ENCODE results near the gene GADD45G. TPM values are rescaled to one million over a fixed set of nuclear protein-coding genes. Genes with fewer than 3 reads are reported as not detected.

The GADD45G gene
- total RNA-seq, 1 experiment from 2014 or later = 7.7 TPM

GRCh38 chr9:89597711-89598362, 7.0 kb upstream of the GADD45G start:
- peak; percentile 92 for TF ChIP-seq CTCF (conservative IDR thresholded peaks at IDR 0.05)
- Histone ChIP-seq H3T11ph (ENCODE audit: low read length) (no peak overlapping the region), H2BK12ac (ENCODE audit: insufficient read length, low read depth, low read length) (no peak overlapping the region), H3K9ac (ENCODE audit: extremely low read depth, insufficient read length, low read length) (no peak overlapping the region), H4K20me1 (ENCODE audit: control insufficient read depth, insufficient read depth, insufficient read length) (no peaks in the 10 kb centered on the region), H3K23me2 (ENCODE audit: insufficient read length, low read depth, low read length, poor library complexity, severe bottlenecking) (no peaks in the 10 kb centered on the region), H3K27ac (ENCODE audit: insufficient read length, low read depth, low read length) (no peak overlapping the region), H2BK15ac (ENCODE audit: low read depth, low read length) (no peak overlapping the region), H3K56ac (ENCODE audit: insufficient read length, low read depth, low read length) (no peak overlapping the region), H3K27me3 (ENCODE audit: insufficient read depth, low read length) (no peaks in the 10 kb centered on the region), H3K79me1 (ENCODE audit: insufficient read depth, low read depth, low read length, poor library complexity, severe bottlenecking) (no peaks in the 10 kb centered on the region), H2BK120ac (ENCODE audit: low read depth, low read length, poor library complexity, severe bottlenecking) (no peak overlapping the region), H2BK20ac (ENCODE audit: low read depth, low read length, poor library complexity, severe bottlenecking) (no peak overlapping the region), H3K9me3 (ENCODE audit: control insufficient read depth, low read depth, low read length) (no peaks in the 10 kb centered on the region), H3K79me2 (ENCODE audit: insufficient read depth, low read length) (no peaks in the 10 kb centered on the region), H2BK5ac (ENCODE audit: insufficient read length, low read length) (no peak overlapping the region), H3K14ac (ENCODE audit: insufficient read depth, low read length) (no peak overlapping the region), H4K8ac (replicated peaks; ENCODE audit: insufficient read length, low read depth, low read length) (no peak overlapping the region), H3K4me2 (ENCODE audit: insufficient read depth, insufficient read length, low read length) (no peak overlapping the region), H4K5ac (ENCODE audit: insufficient read length, low read depth, low read length) (no peak overlapping the region), H3K23ac (ENCODE audit: insufficient read length, low read depth, low read length) (no peak overlapping the region), H3K18ac (ENCODE audit: insufficient read length, low read depth, low read length) (no peak overlapping the region), H2AK5ac (ENCODE audit: insufficient read length, low read length) (no peak overlapping the region), H4K91ac (ENCODE audit: insufficient read length, low read depth, low read length) (no peak overlapping the region), H3K4me1 (ENCODE audit: insufficient read depth, low read length) (peaks cover 3% of the 10 kb centered on the region), H3K4ac (ENCODE audit: low read depth, low read length) (no peak overlapping the region), H2AFZ (ENCODE audit: low read length) (no peak overlapping the region)
- Mint-ChIP-seq H3K27me3 (ENCODE audit: low read depth) (peaks cover 34% of the 10 kb centered on the region), H3K9me3 (no peaks in the 10 kb centered on the region), H3K27ac (no peak overlapping the region), H3K36me3 (ENCODE audit: insufficient read depth in 1 of 3, low read depth in 3 of 3) (no peaks in the 10 kb centered on the region), H3K4me3 (no peak overlapping the region), H3K4me1 (peaks cover 15 to 23% of the 10 kb centered on the region in 2 experiments)
- DNase-seq = peak; percentile 65
- no CpG with 5 or more reads among the region's 7 CpGs for WGBS (ENCODE audit: extremely low coverage, insufficient read length, low lambda C conversion rate)
